ENCODE results near the gene ATP6AP1. TPM values are rescaled to one million over a fixed set of nuclear protein-coding genes. Genes with fewer than 3 reads are reported as not detected.

ATP6AP1 gene
- total and polyA plus RNA-seq, 2 donors (not counting 3 experiments of a cell fraction or from before 2014, with no cell fraction given): 145 to 322 TPM

DNA sequence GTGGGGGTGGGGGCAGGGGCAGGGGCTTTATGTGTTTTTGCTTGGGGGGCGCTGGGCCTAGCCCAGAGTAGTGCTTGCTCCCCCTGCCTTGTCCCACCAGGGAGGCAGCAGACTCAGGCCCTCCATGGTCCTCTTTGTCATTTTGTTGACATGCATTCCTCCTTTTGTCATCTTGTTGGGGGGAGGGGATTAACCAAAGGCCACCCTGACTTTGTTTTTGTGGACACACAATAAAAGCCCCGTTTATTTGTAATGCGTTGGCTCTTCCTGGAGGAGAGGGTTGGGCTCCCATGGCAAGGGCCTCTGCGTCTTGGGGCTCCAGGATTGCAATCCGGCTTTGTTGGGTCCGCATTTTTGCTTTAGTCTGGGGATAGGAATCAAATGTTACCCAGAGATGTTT is 47.2 kb upstream of the ATP6AP1 start:
- BruUV-seq (replicated peaks): no TSS peak
- FAIRE-seq: no peak
- no peak overlapping the region for H2AFZ ChIP-seq (ENCODE audit: low read depth, low read length)
- H3K4me2 ChIP-seq (ENCODE audit: insufficient read depth, low read length): no peak overlapping the region
- H3K9ac ChIP-seq (replicated peaks; ENCODE audit: extremely low read depth, insufficient read depth, low read length): no peak overlapping the region
- ChIA-PET CTCF (interaction anchor here (0.9 kb wide), 1 partner anchor 8 kb away, joined by 3 read pairs; no protein-coding TSS in a partner anchor), POLR2A (no interaction called here)
- no peak for TF ChIP-seq EZH2 (IDR thresholded peaks at IDR 0.05; ENCODE audit: borderline replicate concordance, low read depth, low read length, severe bottlenecking)
- TF ChIP-seq FOS (IDR thresholded peaks at IDR 0.05; ENCODE audit: borderline replicate concordance, insufficient read depth, low read length): no peak
- no peak for TF ChIP-seq POLR2A (IDR thresholded peaks at IDR 0.05; ENCODE audit: low read depth, low read length)
- TF ChIP-seq JUN (IDR thresholded peaks at IDR 0.05; ENCODE audit: borderline replicate concordance, insufficient read depth, insufficient read length, low read depth): no peak
- no peak for TF ChIP-seq MAX (IDR thresholded peaks at IDR 0.05; ENCODE audit: insufficient read depth, insufficient read length)
- TF ChIP-seq POLR2AphosphoS5 (IDR thresholded peaks at IDR 0.05; ENCODE audit: insufficient read depth, low read depth, low read length): no peak
- TF ChIP-seq CTCF (IDR thresholded peaks at IDR 0.05; ENCODE audit: extremely low read depth in 1 of 2, insufficient read depth in 1 of 2, low read depth in 1 of 2, low read length in 2 of 2): no peak
- no peak for TF ChIP-seq MYC (IDR thresholded peaks at IDR 0.05; ENCODE audit: low read depth, low read length)
- no peak for TF ChIP-seq GATA2 (IDR thresholded peaks at IDR 0.05; ENCODE audit: insufficient read depth, insufficient read length, low read depth, low read length)
- no peaks in the 10 kb centered on the region for H3K36me3 ChIP-seq (ENCODE audit: control insufficient read depth in 2 of 2, extremely low read depth in 1 of 2, insufficient read depth in 2 of 2, low read length in 2 of 2)
- H3K4me1 ChIP-seq (ENCODE audit: control insufficient read depth, extremely low read depth, insufficient read depth, low read length): peaks cover 6% of the 10 kb centered on the region
- intact Hi-C loops (cut with micrococcal nuclease) (no loop called here), dilution Hi-C loops (cut with MboI; ENCODE audit: extremely low pct_ligation_motif_present, low sequenced_read_pairs) (no loop called here)
- no peaks in the 10 kb centered on the region for H3K9me3 ChIP-seq (replicated peaks; ENCODE audit: control insufficient read depth, insufficient read depth, low read length)
- no peaks in the 10 kb centered on the region for H3K27me3 ChIP-seq (ENCODE audit: control insufficient read depth in 2 of 2, insufficient read depth in 2 of 2, low read length in 2 of 2)
- H3K9me1 ChIP-seq (replicated peaks; ENCODE audit: control insufficient read depth, extremely low read depth, insufficient read depth, low read length): no peaks in the 10 kb centered on the region
- H3K4me3 ChIP-seq (replicated peaks in 1 of 3; ENCODE audit: insufficient read depth in 1 of 3, low read depth in 1 of 3, low read length in 3 of 3): no peak overlapping the region
- no peak for DNase-seq (ENCODE audit: low read depth, low spot score)
- no peaks in the 10 kb centered on the region for H4K20me1 ChIP-seq (replicated peaks; ENCODE audit: control insufficient read depth, extremely low read depth, insufficient read depth, low read length)
- no peak overlapping the region for H3K27ac ChIP-seq (ENCODE audit: insufficient read depth, low read depth, low read length)
- peaks cover 17% of the 10 kb centered on the region for H3K79me2 ChIP-seq (ENCODE audit: control insufficient read depth, insufficient read depth, low read length)
